Measurements from ENCODE around the gene SCN1B. TPM values are rescaled to one million over a fixed set of nuclear protein-coding genes. Genes with fewer than 3 reads are reported as not detected.

SCN1B gene
- total RNA-seq, 2 donors from 2014 or later = 1.5 to 1.7 TPM

- Mint-ChIP-seq H3K27ac (peak overlapping the region in 1 of 2 donors; percentile 3), H3K9me3 (no peaks in the 10 kb centered on the region), H3K36me3 (no peaks in the 10 kb centered on the region)
- DNase-seq (ENCODE audit: low spot score in 2 of 2) = no peak
- ATAC-seq = no peak
These were observed 56.2 kb downstream of the SCN1B start for GRCh38 chr19:35086455-35086854.

GRCh38 chr19:35087393-35087792 is 57.1 kb downstream of the SCN1B start:
- ATAC-seq (no peak), DNase-seq (ENCODE audit: low spot score in 2 of 2) (no peak)
- Mint-ChIP-seq H3K27ac (no peak overlapping the region), H3K9me3 (no peaks in the 10 kb centered on the region), H3K36me3 (no peaks in the 10 kb centered on the region)

GRCh38 chr19:35088131-35088913 is 58.1 kb downstream of the SCN1B start:
- no peaks in the 10 kb centered on the region for H3K9me3 Mint-ChIP-seq
- ATAC-seq (no peak), DNase-seq (ENCODE audit: low spot score in 2 of 2) (no peak)
- no peaks in the 10 kb centered on the region for H3K36me3 Mint-ChIP-seq
- no peak overlapping the region for H3K27ac Mint-ChIP-seq

- no peak for DNase-seq (ENCODE audit: low spot score in 2 of 2)
- Mint-ChIP-seq H3K27ac (no peak overlapping the region), H3K9me3 (no peaks in the 10 kb centered on the region), H3K36me3 (no peaks in the 10 kb centered on the region)
- ATAC-seq = no peak
These were observed 59.3 kb downstream of the SCN1B start for GRCh38 chr19:35089554-35089953.

Other genes with a start within 250 kb of the SCN1B start
- gene ZNF30, start 103.6 kb upstream of the SCN1B start, total RNA-seq = 1 to 10 TPM; 4.4 to 4.6 TPM
- gene ZNF792, start 66.2 kb upstream of the SCN1B start, total RNA-seq = 1 to 10 TPM; 6.4 to 9.7 TPM
- 100 to 1,000 TPM; 158 to 160 TPM for gene GRAMD1A, start 30.1 kb upstream of the SCN1B start, total RNA-seq
- gene HPN, start 11.3 kb downstream of the SCN1B start, total RNA-seq = not detected
- gene FXYD3, start 85.4 kb downstream of the SCN1B start, total RNA-seq = not detected
- gene LGI4, start 104.6 kb downstream of the SCN1B start, total RNA-seq = 1 to 10 TPM; 1.5 to 2.7 TPM
- gene FXYD1, start 108.4 kb downstream of the SCN1B start, total RNA-seq = 1 to 10 TPM; 1.4 to 2.1 TPM
- 1 to 10 TPM in 1 of 2 donors, under 1 TPM in 1; 0.82 to 1.8 TPM for gene FXYD7, start 112.8 kb downstream of the SCN1B start, total RNA-seq
- gene FXYD5, start 124.3 kb downstream of the SCN1B start, total RNA-seq = 100 to 1,000 TPM; 279 to 283 TPM
- not detected for gene FAM187B, start 198.3 kb downstream of the SCN1B start, total RNA-seq
- 10 to 100 TPM; 10.3 to 41.0 TPM for gene LSR, start 218.5 kb downstream of the SCN1B start, total RNA-seq
- 100 to 1,000 TPM; 146 to 150 TPM for gene USF2, start 238.5 kb downstream of the SCN1B start, total RNA-seq